CD4-positive, alpha-beta T cell treated with Interleukin-4 for 1 hour (primary cell): ENCODE data around the gene ILRUN.
"Not testable (repeated sequence)": the region's sequence is repeated elsewhere in the genome, so short reads cannot be mapped to it uniquely, and the experiment has no call there.

Experiments
- DNase-seq, 2 donors: peaks; one replicate each; pipeline ENCODE4 v3.0.0-alpha.2; 2020 to 2022

The ILRUN gene

DNA sequence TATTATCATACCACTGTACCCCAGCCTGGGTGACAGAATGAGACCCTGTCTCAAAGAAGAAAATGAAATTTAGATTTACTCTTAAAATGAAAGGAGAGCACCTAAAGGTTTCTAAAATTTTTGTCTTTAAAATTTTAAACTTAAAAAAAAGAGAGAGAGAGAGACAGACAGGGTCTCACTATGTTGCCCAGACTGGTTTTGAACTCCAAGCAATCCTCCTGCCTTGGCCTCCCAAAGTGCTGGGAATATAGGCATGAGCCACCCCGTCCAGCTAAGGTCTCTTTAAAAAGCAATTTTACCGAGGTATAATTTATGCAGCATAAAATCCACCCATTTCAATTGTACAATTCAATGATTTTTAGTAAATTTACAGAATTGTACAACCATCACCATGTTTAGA lies 33.2 kb downstream of the ILRUN start:
- no peak for DNase-seq

GRCh38 chr6:34661357-34661756 lies 35.2 kb downstream of the ILRUN start:
- DNase-seq, result no peak

DNA sequence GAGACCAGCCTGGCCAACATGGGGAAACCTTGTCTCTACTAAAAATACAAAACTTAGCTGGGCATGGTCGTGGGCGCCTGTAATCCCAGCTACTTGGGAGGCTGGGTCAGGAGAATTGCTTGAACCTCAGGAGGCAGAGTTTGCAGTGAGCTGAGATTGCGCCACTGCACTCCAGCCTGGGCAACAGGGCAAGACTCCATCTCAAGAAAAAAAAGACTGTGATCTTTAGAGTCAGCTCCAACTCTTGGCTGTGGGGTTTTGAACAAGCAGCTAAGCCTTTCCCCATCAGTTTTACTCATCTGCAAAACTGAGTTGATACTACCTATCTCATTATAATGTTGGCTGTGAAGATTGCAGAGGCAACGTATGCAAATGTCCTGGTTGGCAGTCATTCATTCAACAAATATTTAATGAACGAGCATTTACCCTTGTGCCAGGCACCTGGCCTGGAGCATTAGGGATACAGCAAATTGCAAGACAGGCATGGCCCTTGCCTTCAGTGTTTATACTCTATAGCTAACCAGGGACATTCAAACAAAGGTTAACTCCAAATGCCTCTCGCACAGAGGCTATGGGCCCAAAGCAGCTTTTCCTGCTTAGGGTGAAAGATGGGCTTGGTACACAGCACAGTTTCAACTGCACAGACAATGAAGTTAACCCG lies 37.8 kb downstream of the ILRUN start:
- no peak for DNase-seq

GRCh38 chr6:34657979-34658480 lies 38.5 kb downstream of the ILRUN start:
- DNase-seq, result not testable (repeated sequence)

- peak in 1 of 2 donors; percentile 53 for DNase-seq
These were observed 39.1 kb downstream of the ILRUN start for GRCh38 chr6:34657307-34657978.

GRCh38 chr6:34657037-34657306 lies 39.6 kb downstream of the ILRUN start:
- DNase-seq, result no peak

GRCh38 chr6:34656378-34657036 lies 40.1 kb downstream of the ILRUN start:
- peak; percentile 29 to 54 for DNase-seq

DNA sequence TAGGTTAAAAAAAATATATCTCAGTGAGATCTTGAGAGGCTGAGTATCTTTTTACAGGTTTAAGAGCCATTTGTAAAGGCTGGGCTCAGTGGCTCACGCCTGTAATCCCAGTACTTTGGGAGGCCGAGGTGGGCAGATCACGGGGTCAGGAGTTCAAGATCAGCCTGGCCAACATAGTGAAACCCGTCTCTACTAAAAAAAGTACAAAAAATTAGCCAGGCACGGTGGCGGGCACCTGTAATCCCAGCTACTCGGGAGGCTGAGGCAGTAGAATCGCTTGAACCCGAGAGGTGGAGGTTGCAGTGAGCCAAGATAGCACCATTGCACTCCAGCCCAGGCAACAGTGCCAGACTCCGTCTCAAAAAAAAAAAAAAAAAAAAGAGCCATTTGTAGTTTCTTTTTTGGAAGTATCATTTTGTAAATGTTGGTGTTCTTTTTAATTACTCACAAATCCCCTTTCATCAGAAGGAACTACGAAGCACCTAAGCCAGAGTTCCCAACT lies 40.6 kb downstream of the ILRUN start:
- DNase-seq, result not testable (repeated sequence)

GRCh38 chr6:34654061-34654710 lies 42.4 kb downstream of the ILRUN start:
- DNase-seq, result no peak

DNA sequence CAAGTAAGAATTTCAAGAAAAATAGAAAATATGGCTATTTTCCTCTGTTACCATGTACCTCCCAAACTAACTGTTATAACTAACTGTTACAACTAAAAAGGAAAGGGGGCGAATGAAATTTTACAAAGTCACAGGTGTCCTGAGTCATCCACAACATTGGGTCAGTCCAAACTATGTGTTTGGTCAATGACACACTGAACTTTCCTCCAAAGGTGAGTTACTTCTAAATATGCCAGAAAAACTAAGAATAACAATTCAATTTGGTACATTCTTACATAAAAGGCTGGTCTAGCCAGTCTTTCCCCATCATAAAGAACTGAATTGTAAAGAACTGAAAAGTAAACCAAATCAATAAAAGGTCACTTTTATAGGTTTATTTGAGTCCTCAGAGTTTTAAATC lies 44.3 kb downstream of the ILRUN start:
- DNase-seq, result no peak

GRCh38 chr6:34650823-34651222 lies 45.7 kb downstream of the ILRUN start:
- no peak for DNase-seq

DNA sequence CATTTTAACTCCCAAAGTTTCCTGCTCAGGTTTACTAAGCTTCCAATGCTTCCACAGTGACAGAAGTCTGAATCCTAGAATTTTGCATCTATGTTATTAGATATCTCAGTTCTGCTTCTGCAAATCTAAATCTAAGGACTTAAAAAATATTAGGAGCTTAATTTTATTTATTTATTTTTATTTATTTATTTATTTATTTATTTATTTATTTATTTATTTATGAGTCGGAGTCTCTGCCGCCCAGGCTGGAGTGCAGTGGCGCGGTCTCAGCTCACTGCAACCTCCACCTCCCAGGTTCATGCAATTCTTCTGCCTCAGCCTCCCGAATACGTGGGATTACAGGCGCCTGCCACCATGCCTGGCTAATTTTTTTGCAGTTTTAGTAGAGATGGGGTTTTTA lies 46.3 kb downstream of the ILRUN start:
- not testable (repeated sequence) for DNase-seq

DNA sequence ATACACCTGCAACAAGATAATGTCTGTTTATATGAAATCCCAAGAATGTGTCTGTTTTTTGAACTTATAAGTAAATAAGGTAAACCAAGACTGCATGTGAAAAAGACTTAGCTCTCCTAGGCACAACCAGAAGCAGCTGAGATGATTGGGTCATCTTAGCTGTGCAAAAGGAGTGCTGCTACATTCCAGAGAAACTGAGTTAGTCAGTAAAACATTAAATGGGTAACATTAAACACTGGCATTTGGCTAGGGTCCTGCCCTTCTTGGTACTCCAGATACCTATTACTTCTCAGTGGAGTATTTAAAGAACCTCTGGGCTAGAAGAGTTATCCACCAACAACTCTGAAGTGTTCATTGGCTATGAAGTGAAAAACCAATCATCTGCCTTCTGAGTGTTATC lies 47.8 kb downstream of the ILRUN start:
- no peak for DNase-seq
